HepG2 (cell line): Measurements from ENCODE around the gene ANKLE1. TPM values are rescaled to one million over a fixed set of nuclear protein-coding genes. Genes with fewer than 3 reads are reported as not detected.

Source experiments
- ATAC-seq: fragments of 200-7000 bp; cut with Tn5 transposase; 3 replicates; pipeline ENCODE4 v1.9.1; 2020; ENCODE audit warnings: mild to moderate bottlenecking, moderate library complexity
- BruUV-seq: library from RNA; stranded (reverse); fragments of 400-500 nt; replicated peaks from 2 replicates; lab custom pipeline; 2021; lab: Mats Ljungman, UMichigan
- CTCF ChIA-PET: fragments of 300-600 bp; formaldehyde crosslinking; extraction: SDS; loops from one replicate; lab custom pipeline; 2021; ENCODE audit warnings: low total read pairs, inconsistent platforms, low intra/inter-chr PET ratio; lab: Yijun Ruan, JAX
- POLR2A ChIA-PET: fragments of 350-600 bp; sonication (Branson Sonifier 250); formaldehyde crosslinking; loops from one replicate; lab custom pipeline; 2020; ENCODE audit warnings: antibody characterized with exemption, inconsistent platforms; lab: Yijun Ruan, JAX
- DNase-seq: peaks from one replicate; pipeline ENCODE4 v3.0.0-alpha.2; 2015; ENCODE audit warnings: low spot score
- FAIRE-seq: peaks from 3 replicates; lab custom pipeline; 2011; peaks lifted over from hg19 to GRCh38; lab: Jason Lieb, UNC
- H2AFZ ChIP-seq: one replicate; pipeline ENCODE4 v1.6.1; 2011; ENCODE audit warnings: low read length, inconsistent platforms
- H3K27ac ChIP-seq: fragments of 300-600 bp; 3 replicates; pipeline ENCODE4 v1.8.0; 2011; ENCODE audit warnings: mixed run types, mild to moderate bottlenecking, mixed read lengths, low read length, inconsistent platforms; ENCODE audit not compliant: insufficient read depth; ENCODE audit errors: extremely low read length
- H3K27me3 ChIP-seq, 2 experiments: fragments of 200-600 bp in 1 of 2; 2 replicates in 1 of 2; 3 replicates in 1 of 2; pipeline versions ENCODE4 v1.6.0 to v1.8.0; 2011; ENCODE audit warnings: low read length in 2 of 2, mild to moderate bottlenecking in 2 of 2, moderate library complexity in 2 of 2, inconsistent platforms in 1 of 2; ENCODE audit not compliant: insufficient read depth in 2 of 2, control insufficient read depth in 1 of 2
- H3K36me3 ChIP-seq, 2 experiments: fragments of 200-600 bp in 1 of 2; replicated peaks in 1 of 2; 2 replicates in 1 of 2; 3 replicates in 1 of 2; pipeline versions ENCODE4 v1.5.1 to v1.8.0; 2011; ENCODE audit warnings: low read length in 2 of 2, inconsistent platforms in 1 of 2; ENCODE audit not compliant: insufficient read depth in 2 of 2, control insufficient read depth in 1 of 2
- H3K4me1 ChIP-seq: 2 replicates; pipeline ENCODE4 v1.5.1; 2012; ENCODE audit warnings: low read length, inconsistent platforms; ENCODE audit not compliant: insufficient read depth
- H3K4me2 ChIP-seq: 2 replicates; pipeline ENCODE4 v1.6.0; 2011; ENCODE audit warnings: low read depth, low read length, inconsistent platforms
- H3K4me3 ChIP-seq, 3 experiments: fragments of 200-600 bp in 1 of 3; sonication (generic), shearing (Covaris generic) in 1 of 3; replicated peaks in 1 of 3; 2 replicates each; pipeline ENCODE4 v1.5.1; 2011 to 2016; ENCODE audit warnings: low read length in 3 of 3, inconsistent platforms in 2 of 3, low read depth in 2 of 3, mild to moderate bottlenecking in 2 of 3, control low read depth in 1 of 3, mixed read lengths in 1 of 3; ENCODE audit not compliant: insufficient read depth in 1 of 3
- H3K79me2 ChIP-seq: one replicate; pipeline ENCODE4 v1.6.1; 2011; ENCODE audit warnings: low read length, inconsistent platforms; ENCODE audit not compliant: insufficient read depth
- H3K9ac ChIP-seq: 2 replicates; pipeline ENCODE4 v1.6.0; 2011; ENCODE audit warnings: mild to moderate bottlenecking, low read depth, low read length, inconsistent platforms; ENCODE audit not compliant: insufficient read depth
- H3K9me3 ChIP-seq: 2 replicates; pipeline ENCODE4 v1.5.1; 2012; ENCODE audit warnings: mild to moderate bottlenecking, low read length
- H4K20me1 ChIP-seq: 2 replicates; pipeline ENCODE4 v1.6.0; 2011; ENCODE audit warnings: inconsistent platforms, mild to moderate bottlenecking, low read length, moderate library complexity; ENCODE audit not compliant: insufficient read depth
- AGO2 ChIP-seq: fragments of 200-400 bp; formaldehyde crosslinking; optimal IDR thresholded peaks from 2 replicates; pipeline ENCODE3; 2017; ENCODE audit warnings: mild to moderate bottlenecking, low read depth, low read length, moderate library complexity
- AHR ChIP-seq: IDR thresholded peaks from 2 replicates; pipeline ENCODE4 v1.6.1; 2018; ENCODE audit warnings: missing genetic modification reagents, missing compliant biosample characterization
- ATM ChIP-seq: fragments of 450-650 bp; IDR thresholded peaks from 2 replicates; pipeline ENCODE4 v1.7.1; 2017; ENCODE audit warnings: mild to moderate bottlenecking, borderline replicate concordance
- BATF2 ChIP-seq: sonication (generic); formaldehyde crosslinking; IDR thresholded peaks from 2 replicates; pipeline ENCODE4 v1.8.0; 2022; ENCODE audit warnings: mild to moderate bottlenecking, missing genetic modification reagents, moderate library complexity
- CBFB ChIP-seq: sonication (generic); formaldehyde crosslinking; IDR thresholded peaks from 2 replicates; pipeline ENCODE4 v1.4.0; 2020; ENCODE audit warnings: missing genetic modification reagents
- GPN1 ChIP-seq: sonication (generic); formaldehyde crosslinking; IDR thresholded peaks from 2 replicates; pipeline ENCODE4 v1.5.1; 2020; ENCODE audit warnings: missing genetic modification reagents, borderline replicate concordance
- KDM5B ChIP-seq: sonication (generic); formaldehyde crosslinking; IDR thresholded peaks from 2 replicates; pipeline ENCODE4 v1.4.0; 2020; ENCODE audit warnings: missing genetic modification reagents, mild to moderate bottlenecking, borderline replicate concordance
- KMT2B ChIP-seq: IDR thresholded peaks from 2 replicates; pipeline ENCODE4 v1.6.1; 2016; ENCODE audit warnings: missing genetic modification reagents, missing compliant biosample characterization
- MAFK ChIP-seq, 2 experiments: IDR thresholded peaks in 1 of 2; conservative IDR thresholded peaks in 1 of 2; 2 replicates each; pipeline ENCODE4 v1.6.1; 2011; ENCODE audit warnings: improper control_type of control experiment in 2 of 2, low read length in 2 of 2
- MTERF4 ChIP-seq: sonication (generic); formaldehyde crosslinking; IDR thresholded peaks from 2 replicates; pipeline ENCODE4 v1.8.0; 2023; ENCODE audit warnings: mild to moderate bottlenecking, missing genetic modification reagents
- RFX1 ChIP-seq: fragments of 450-650 bp; IDR thresholded peaks from 2 replicates; pipeline ENCODE4 v1.6.1; 2017
- ZFP36 ChIP-seq: fragments of 150-350 bp; IDR thresholded peaks from 2 replicates; pipeline ENCODE4 v1.6.1; 2018; ENCODE audit warnings: borderline replicate concordance, low read length, low read depth; ENCODE audit not compliant: partially characterized antibody
- ZNF414 ChIP-seq: sonication (generic); formaldehyde crosslinking; IDR thresholded peaks from 2 replicates; pipeline ENCODE4 v1.5.0; 2020; ENCODE audit warnings: missing genetic modification reagents
- WGBS: methylation state at CpG from one replicate; pipeline ENCODE4 v1.1.6; 2017; ENCODE audit warnings: low lambda C conversion rate; 5-methylcytosine and 5-hydroxymethylcytosine counted together
- in situ Hi-C: cut with HindIII; loops from 2 replicates; pipeline ENCODE4 v1.10.0; 2017; ENCODE audit warnings: low pct_unique_long_range_greater_than_20kb; ENCODE audit not compliant: extremely low pct_ligation_motif_present
- intact Hi-C: fragments of 100-400 bp; cut with micrococcal nuclease; formaldehyde crosslinking; loops from one replicate; pipeline ENCODE4 v1.10.0; 2022; ENCODE audit not compliant: unreplicated experiment
- polyA plus RNA-seq, 8 experiments: library from polyadenylated mRNA; depleted of rRNA in 3 of 8; stranded (reverse) in 7 of 8; unstranded in 1 of 8; fragments of >200 nt; fragmentation: Illumina TruSeq in 4 of 8; extraction: Trizol in 4 of 8; gene quantifications; 2 replicates each; pipeline versions ENCODE4 v1.2.1 to v1.2.3, GENCODE V29; 2011 to 2016; ENCODE audit warnings: low read depth in 4 of 8, missing spikeins in 1 of 8, mixed read lengths in 1 of 8; ENCODE audit not compliant: insufficient read depth in 1 of 8
- total RNA-seq, 5 experiments: library from RNA; depleted of rRNA; stranded (reverse); fragments of >200 nt; fragmentation: Illumina TruSeq; extraction: Trizol; gene quantifications; 2 replicates each; pipeline ENCODE4 v1.2.3, GENCODE V29; 2016; ENCODE audit warnings: low read depth in 1 of 5

ANKLE1 gene
- total and polyA plus RNA-seq, 2 of the 13 experiments (the other 11 are each of a cell fraction or from before 2014, with no cell fraction given) = 0.69 to 1.5 TPM

- FAIRE-seq (no peak), DNase-seq (no peak), ATAC-seq (no peak)
- Histone ChIP-seq H3K9me3 (peaks cover 5% of the 10 kb centered on the region), H3K4me3 (no peak overlapping the region), H3K27me3 (no peaks in the 10 kb centered on the region), H3K9ac (no peak overlapping the region), H3K27ac (no peak overlapping the region), H3K36me3 (peaks cover 0 to 6% of the 10 kb centered on the region in 2 experiments; a peak in 1 of 5 replicates), H3K4me1 (peaks cover 29% of the 10 kb centered on the region), H4K20me1 (no peaks in the 10 kb centered on the region), H3K79me2 (no peaks in the 10 kb centered on the region), H3K4me2 (no peak overlapping the region), H2AFZ (no peak overlapping the region)
- intact Hi-C loops (no loop called here), in situ Hi-C loops (no loop called here)
- ChIA-PET POLR2A (no interaction called here), CTCF (no interaction called here)
- TF ChIP-seq AGO2 = peak; percentile 29
- no peak for TF ChIP-seq AHR (CRISPR knock-in tag)
- no TSS peak for BruUV-seq
- WGBS = 93% methylated on average over 19 of the region's 51 CpGs
Measured at GRCh38 chr19:17300992-17301619, 19.4 kb downstream of the ANKLE1 start.

GRCh38 chr19:17302391-17303166 is 20.9 kb downstream of the ANKLE1 start:
- DNase-seq (no peak), ATAC-seq (peak; percentile 3), FAIRE-seq (no peak)
- Histone ChIP-seq H3K4me3 (peak overlapping the region; percentile 81 to 88 (median 81)), H3K27me3 (no peaks in the 10 kb centered on the region), H3K27ac (peak overlapping the region; percentile 57), H3K4me2 (peak overlapping the region; percentile 97), H2AFZ (no peak overlapping the region), H3K79me2 (peaks cover 3% of the 10 kb centered on the region), H3K9me3 (peaks cover 5% of the 10 kb centered on the region), H3K4me1 (peaks cover 33% of the 10 kb centered on the region), H4K20me1 (no peaks in the 10 kb centered on the region), H3K36me3 (peaks cover 0 to 6% of the 10 kb centered on the region in 2 experiments; a peak in 1 of 5 replicates), H3K9ac (peak overlapping the region; percentile 76)
- intact Hi-C loops (loop anchor here (1.0 kb wide), 1 partner anchor 87 kb away; the partner anchor contains the start of gene USE1), in situ Hi-C loops (no loop called here)
- ChIA-PET POLR2A (interaction anchor here (0.6 to 1.8 kb wide), 4 partner anchors 47 to 87 kb away, joined by 3 to 6 read pairs (median 4); partner anchors contain the start of gene USE1), CTCF (no interaction called here)
- 38% methylated on average over 2 of the region's 29 CpGs for WGBS
- BruUV-seq = no TSS peak
- peak; percentile 10; the same call in 1 of the 2 replicates for TF ChIP-seq CBFB (CRISPR knock-in tag)
- no peak for TF ChIP-seq ATM
- TF ChIP-seq GPN1 (CRISPR knock-in tag) = no peak
- TF ChIP-seq MTERF4 (CRISPR knock-in tag) = 0 out of 2 replicates have a peak, but pooled peaks have one; percentile 40
- 0 out of 2 replicates have a peak, but pooled peaks have one; percentile 14 for TF ChIP-seq KDM5B (CRISPR knock-in tag)
- peak; percentile 32; the same call in 1 of the 2 replicates for TF ChIP-seq RFX1
- TF ChIP-seq ZFP36 = no peak
- no peak for TF ChIP-seq MAFK (conservative IDR thresholded peaks at IDR 0.05 in 1 of 2, IDR thresholded peaks at IDR 0.05 in 1 of 2; ENCODE audit: low read length in 2 of 2)
- no peak for TF ChIP-seq BATF2 (CRISPR knock-in tag)
- TF ChIP-seq ZNF414 (CRISPR knock-in tag) = no peak
- 0 out of 2 replicates have a peak, but pooled peaks have one; percentile 12 for TF ChIP-seq KMT2B (CRISPR knock-in tag)
